IPS-NIHi11 (cell line): ENCODE measurements around the gene SH3D19.
"Not testable (repeated sequence)": the region's sequence is repeated elsewhere in the genome, so short reads cannot be mapped to it uniquely, and the experiment has no call there.

Experiments used
- DNase-seq: peaks from one replicate; pipeline ENCODE4 v3.0.0; 2012; ENCODE audit warnings: mixed read lengths, low spot score

The SH3D19 gene

DNA sequence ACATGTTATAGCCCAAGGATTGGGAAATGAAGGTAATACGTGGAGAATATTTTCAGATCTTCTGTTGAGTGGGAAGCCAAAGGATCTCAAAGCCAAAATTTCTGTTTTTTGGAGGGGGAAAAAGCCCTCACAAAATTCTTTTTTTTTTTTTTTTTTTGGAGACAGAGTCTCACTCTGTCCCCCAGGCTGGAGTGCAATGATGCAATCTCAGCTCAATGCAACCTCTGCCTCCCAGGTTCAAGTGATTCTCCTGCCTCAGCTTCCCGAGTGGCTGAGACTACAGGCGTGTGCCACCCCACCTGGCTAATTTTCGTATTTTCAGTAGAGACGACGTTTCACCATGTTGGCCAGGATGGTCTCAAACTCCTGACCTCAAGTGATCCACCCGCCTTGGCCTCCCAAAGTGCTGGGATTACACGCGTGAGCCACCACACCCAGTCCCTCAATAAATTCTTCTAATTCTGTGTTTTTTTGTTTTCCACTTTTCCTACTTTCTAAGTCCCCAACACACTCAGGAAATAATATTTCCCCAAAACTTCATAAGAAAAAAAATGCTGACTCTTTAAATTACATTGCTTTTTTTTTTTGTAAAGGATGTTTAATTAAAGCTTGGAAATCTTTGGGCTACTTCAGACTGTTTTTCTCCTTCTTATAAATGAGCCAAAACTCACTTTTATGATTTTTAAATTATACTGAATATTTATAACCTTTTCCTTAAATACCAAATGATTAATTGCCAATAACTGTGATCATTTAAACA lies 174.4 kb downstream of the SH3D19 start:
- DNase-seq = no peak

GRCh38 chr4:151148261-151148660 lies 177.1 kb downstream of the SH3D19 start:
- no peak for DNase-seq

DNA sequence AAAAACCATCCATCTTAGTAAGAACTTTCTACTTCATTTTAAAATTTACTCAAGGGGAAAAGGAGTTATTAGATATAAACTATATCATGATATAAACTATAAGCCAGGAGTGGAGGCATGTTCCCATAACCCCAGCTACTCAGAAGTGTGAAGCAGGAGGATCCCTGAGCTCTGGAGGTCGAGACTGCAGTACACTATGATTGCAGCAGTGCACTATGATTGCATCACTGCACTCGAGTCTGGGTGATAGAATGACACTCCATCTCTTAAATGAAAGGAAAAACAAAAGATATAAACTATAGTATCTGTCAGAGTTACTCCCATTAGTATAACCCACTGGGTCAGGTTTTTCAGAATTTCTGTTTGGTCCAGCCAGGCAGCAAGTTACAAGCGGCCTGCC lies 178.4 kb downstream of the SH3D19 start:
- DNase-seq = no peak

GRCh38 chr4:151144329-151145072 lies 180.9 kb downstream of the SH3D19 start:
- DNase-seq = no peak

DNA sequence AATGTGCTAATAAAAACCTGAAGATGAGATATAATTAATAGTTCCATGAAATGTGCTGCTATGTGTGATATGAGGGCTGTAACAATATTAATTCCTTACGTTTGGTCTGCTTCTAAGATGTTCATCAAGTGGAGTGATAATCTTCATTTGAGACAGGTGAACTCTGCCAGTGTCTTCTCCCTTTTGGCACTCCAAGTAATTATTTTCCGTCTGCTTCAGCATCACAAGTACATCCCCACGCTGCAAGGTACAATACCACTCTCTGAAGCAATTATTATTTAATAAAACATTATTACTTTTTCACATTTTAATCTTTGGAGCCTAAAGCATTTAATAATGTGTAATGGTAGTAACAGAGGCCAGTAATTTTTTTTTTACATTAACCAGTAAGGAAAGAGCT lies 181.6 kb downstream of the SH3D19 start:
- no peak for DNase-seq

GRCh38 chr4:151143162-151143561 lies 182.2 kb downstream of the SH3D19 start:
- DNase-seq = no peak

DNA sequence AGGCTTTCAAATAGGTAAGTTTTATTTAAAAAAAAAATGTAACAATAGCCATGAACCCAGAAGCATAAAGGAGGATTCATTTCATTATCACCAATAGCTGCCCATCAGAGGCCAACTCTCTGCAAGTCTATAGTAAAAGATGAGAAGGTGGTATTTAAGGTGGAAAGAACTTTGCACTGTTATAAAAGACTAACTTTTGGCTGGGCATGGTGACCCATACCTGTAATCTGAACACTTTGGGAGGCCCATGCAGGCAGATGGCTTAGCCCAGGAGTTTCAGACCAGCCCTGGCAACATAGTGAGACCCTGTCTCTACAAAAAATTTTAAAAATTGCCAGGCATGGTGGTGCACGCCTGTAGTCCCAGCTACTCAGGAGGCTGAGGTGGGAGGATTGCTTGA lies 182.6 kb downstream of the SH3D19 start:
- no peak for DNase-seq

DNA sequence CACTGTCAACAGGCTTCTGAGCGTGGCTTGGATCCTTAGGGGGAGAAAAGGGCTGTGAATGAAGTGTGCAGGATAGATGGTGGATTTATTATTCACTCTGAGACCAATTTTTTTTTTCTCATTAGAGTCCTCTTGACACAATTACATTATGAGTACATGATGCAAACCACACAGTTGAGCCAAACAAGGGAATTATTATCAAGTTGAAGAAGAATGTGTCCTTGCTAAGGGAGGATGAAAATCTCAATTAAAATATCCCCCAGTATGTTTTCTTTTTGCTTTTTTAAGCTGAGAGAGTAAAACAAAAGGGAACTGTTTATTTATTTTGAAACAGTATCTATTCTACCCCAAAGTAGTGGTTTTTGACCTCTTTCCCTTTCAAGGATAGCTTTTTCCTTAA lies 185.6 kb downstream of the SH3D19 start:
- no peak for DNase-seq

DNA sequence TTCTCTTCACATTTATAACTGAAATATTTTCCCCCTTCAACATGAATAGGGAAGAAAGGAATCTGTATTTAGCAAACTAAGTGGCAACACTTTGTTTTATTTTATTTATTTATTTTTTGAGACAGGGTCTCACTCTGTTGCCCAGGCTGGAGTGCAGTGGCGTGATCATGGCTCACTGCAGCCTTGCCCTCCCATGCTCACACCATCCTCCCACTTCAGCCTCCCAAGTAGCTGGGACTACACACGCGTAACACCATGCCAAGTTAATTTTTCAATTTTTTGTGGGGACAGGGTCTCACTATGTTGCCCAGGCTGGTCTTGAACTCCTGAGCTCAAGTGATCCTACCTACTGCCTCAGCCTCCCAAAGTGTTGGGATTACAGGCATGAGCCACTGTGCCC lies 189.4 kb downstream of the SH3D19 start:
- not testable (repeated sequence) for DNase-seq

DNA sequence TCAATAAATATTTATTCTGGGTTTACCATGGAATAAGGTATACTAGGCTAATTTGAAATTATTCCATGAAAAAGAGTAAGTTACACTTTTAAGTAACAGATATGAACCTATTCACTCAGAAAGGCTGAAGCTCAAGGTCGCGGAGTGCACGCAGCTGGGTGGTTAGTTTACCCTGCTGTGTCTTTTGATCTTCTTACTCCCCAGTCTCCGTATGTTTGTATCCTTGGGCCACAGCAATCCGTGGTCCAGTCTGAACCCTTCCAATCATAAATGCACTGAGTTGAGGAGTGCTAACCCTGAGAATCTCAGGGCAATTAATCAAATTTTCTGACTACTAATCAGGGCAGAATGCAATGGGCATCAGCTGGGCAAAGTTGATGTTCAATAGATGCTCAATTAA lies 192.1 kb downstream of the SH3D19 start:
- no peak for DNase-seq

DNA sequence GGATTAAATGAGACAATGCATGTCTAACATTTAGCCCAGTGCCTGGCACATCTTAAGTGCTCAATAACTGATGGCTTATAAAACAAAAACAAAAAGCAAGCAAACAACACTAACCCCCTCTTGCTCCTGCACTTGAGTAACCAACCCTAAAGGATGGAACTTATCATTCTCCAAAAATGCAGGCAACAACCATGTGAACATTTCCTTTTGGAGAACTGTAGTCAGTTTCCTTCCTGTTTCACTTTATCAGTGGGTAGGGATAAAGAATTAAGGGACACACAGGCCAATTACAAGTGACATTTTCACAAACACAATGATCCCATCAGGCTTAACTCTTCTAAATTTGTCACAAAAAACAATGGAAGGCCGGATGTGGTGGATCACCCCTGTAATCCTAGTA lies 195.6 kb downstream of the SH3D19 start:
- DNase-seq = no peak

GRCh38 chr4:151117371-151117962 lies 207.9 kb downstream of the SH3D19 start:
- peak; percentile 73 for DNase-seq

- no peak for DNase-seq
These were observed 210.4 kb downstream of the SH3D19 start for GRCh38 chr4:151114986-151115385.

- DNase-seq = no peak
These were observed 211.1 kb downstream of the SH3D19 start for GRCh38 chr4:151114338-151114737.

DNA sequence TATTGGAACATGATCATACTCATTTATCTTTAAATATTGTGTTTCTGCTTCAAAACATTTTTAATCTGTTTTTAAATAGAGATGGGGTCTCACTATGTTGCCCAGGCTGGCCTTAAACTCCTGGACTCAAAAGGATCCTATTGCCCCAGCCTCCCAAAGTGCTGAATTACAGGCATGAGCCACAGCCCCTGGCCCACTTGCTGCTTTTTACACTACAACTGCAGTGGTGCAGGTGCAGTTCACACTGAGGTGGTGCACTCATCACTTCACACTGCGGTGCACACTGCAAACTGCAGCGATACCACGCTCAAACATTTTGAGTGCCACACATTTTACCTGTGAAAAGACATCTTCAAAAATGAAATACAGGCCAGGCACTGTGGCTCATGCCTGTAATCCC lies 215.2 kb downstream of the SH3D19 start:
- DNase-seq = no peak

- no peak for DNase-seq
These were observed 218.3 kb downstream of the SH3D19 start for GRCh38 chr4:151107063-151107462.

GRCh38 chr4:151105454-151106032 lies 219.9 kb downstream of the SH3D19 start:
- DNase-seq = no peak

GRCh38 chr4:151104621-151105020 lies 220.8 kb downstream of the SH3D19 start:
- DNase-seq = no peak

DNA sequence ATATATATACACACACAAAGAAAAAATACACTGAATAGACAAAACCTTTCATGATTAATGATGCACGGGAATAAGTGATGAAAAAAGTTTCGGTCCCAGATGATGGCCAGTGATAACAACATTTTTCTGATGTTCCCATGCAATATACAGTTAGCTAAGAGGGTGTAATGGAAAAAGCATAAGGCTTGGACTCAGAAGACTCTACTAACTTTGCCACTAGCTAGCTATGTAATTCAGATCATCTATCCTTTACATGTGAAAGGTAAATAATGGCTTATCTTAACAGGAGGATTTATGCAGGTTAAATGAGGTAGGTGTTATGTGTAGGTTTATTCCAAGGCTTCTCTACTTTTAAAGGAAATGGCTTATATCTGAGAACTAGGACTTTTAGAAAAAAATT lies 221.6 kb downstream of the SH3D19 start:
- DNase-seq = no peak

- DNase-seq = no peak
These were observed 224.9 kb downstream of the SH3D19 start for GRCh38 chr4:151100531-151100930.

GRCh38 chr4:151099976-151100417 lies 225.4 kb downstream of the SH3D19 start:
- peak; percentile 11 for DNase-seq

GRCh38 chr4:151099229-151099975 lies 226.0 kb downstream of the SH3D19 start, which contains the start of gene RPS3A:
TSS of gene RPS3A (plus strand) at chr4:151099628. CDS start at chr4:151099653, 25 bp downstream.
- peak; percentile 93 for DNase-seq
